Osteoblast (primary cell): ENCODE measurements around the gene CDC42BPA. TPM values are rescaled to one million over a fixed set of nuclear protein-coding genes. Genes with fewer than 3 reads are reported as not detected.

Experiments
- DNase-seq: peaks from one replicate; pipeline ENCODE4 v3.0.0; 2011; ENCODE audit warnings: low spot score, mixed read lengths; ENCODE audit not compliant: insufficient read length; ENCODE audit errors: missing footprints
- H2AFZ ChIP-seq: 2 replicates; pipeline ENCODE4 v1.6.0; 2011; ENCODE audit warnings: mild to moderate bottlenecking, low read length
- H3K27ac ChIP-seq: 2 replicates; pipeline ENCODE4 v1.5.1; 2011; ENCODE audit warnings: mild to moderate bottlenecking, low read depth, low read length, moderate library complexity
- H3K27me3 ChIP-seq: 2 replicates; pipeline ENCODE4 v1.6.0; 2012; ENCODE audit warnings: mild to moderate bottlenecking, control low read depth, inconsistent platforms, low read length, moderate library complexity; ENCODE audit not compliant: insufficient read depth
- H3K36me3 ChIP-seq: 2 replicates; pipeline ENCODE4 v1.5.1; 2011; ENCODE audit warnings: mild to moderate bottlenecking, low read length, control low read depth, moderate library complexity; ENCODE audit not compliant: insufficient read depth
- H3K4me1 ChIP-seq: 2 replicates; pipeline ENCODE4 v1.5.1; 2011; ENCODE audit warnings: mild to moderate bottlenecking, low read length, control low read depth, moderate library complexity; ENCODE audit not compliant: insufficient read depth
- H3K4me2 ChIP-seq: 2 replicates; pipeline ENCODE4 v1.6.0; 2011; ENCODE audit warnings: mild to moderate bottlenecking, low read length; ENCODE audit not compliant: insufficient read depth
- H3K4me3 ChIP-seq: fragments of 200-600 bp; sonication (generic); 3 replicates; pipeline ENCODE4 v1.5.1; 2012; ENCODE audit warnings: mild to moderate bottlenecking, low read length, inconsistent platforms; ENCODE audit not compliant: insufficient read depth
- H3K79me2 ChIP-seq: 2 replicates; pipeline ENCODE4 v1.6.0; 2012; ENCODE audit warnings: mild to moderate bottlenecking, low read length, control low read depth, inconsistent platforms; ENCODE audit not compliant: insufficient read depth
- H3K9me3 ChIP-seq: 2 replicates; pipeline ENCODE4 v1.5.1; 2011; ENCODE audit warnings: low read depth, low read length, control low read depth
- H4K20me1 ChIP-seq: 2 replicates; pipeline ENCODE4 v1.6.0; 2012; ENCODE audit warnings: mild to moderate bottlenecking, low read length, control low read depth; ENCODE audit not compliant: insufficient read depth
- small RNA-seq: library from RNA; depleted of rRNA; stranded (forward); fragments of <200 nt; gene quantifications from one replicate; pipeline ENCODE3, GENCODE V24; 2012
- total RNA-seq: library from RNA; depleted of rRNA; stranded (reverse); fragments of >200 nt; gene quantifications from 2 replicates; pipeline ENCODE4 v1.2.3, GENCODE V29; 2012
- TF ChIP-seq, protein P1 (sequence below): IDR thresholded peaks from 2 replicates; pipeline ENCODE4 v1.5.1; 2011; ENCODE audit warnings: mild to moderate bottlenecking, low read depth, low read length, moderate library complexity; ENCODE audit errors: extremely low read depth

Gene CDC42BPA
- total RNA-seq, 1 donor: 77.8 TPM

DNA sequence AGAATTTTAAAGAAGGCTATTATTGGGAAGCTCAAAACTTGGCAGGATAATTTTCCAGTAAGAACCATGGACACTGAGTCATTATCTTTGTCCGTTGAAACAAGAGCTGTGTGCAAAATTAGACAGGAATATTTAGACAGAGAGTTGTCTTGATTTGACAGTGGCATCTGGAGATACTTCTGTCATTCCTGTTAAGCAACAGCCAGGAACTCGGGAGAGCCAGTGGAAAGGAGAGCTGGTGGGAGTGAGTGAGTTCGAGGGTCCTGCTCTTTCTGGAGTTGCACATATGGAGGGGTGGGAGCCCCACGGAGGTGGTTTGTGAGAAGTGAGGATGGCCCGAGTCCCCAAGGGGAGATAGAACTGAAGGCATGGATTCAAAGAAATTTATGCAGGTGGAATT lies 375.1 kb downstream of the CDC42BPA start:
- Histone ChIP-seq H3K4me3 (no peak overlapping the region), H3K27ac (no peak overlapping the region), H3K4me2 (no peak overlapping the region), H2AFZ (no peak overlapping the region), H3K79me2 (no peaks in the 10 kb centered on the region), H3K27me3 (no peaks in the 10 kb centered on the region), H3K36me3 (no peaks in the 10 kb centered on the region), H3K9me3 (no peaks in the 10 kb centered on the region), H3K4me1 (peaks cover 27% of the 10 kb centered on the region), H4K20me1 (no peaks in the 10 kb centered on the region)
- TF ChIP-seq, protein P1, sequence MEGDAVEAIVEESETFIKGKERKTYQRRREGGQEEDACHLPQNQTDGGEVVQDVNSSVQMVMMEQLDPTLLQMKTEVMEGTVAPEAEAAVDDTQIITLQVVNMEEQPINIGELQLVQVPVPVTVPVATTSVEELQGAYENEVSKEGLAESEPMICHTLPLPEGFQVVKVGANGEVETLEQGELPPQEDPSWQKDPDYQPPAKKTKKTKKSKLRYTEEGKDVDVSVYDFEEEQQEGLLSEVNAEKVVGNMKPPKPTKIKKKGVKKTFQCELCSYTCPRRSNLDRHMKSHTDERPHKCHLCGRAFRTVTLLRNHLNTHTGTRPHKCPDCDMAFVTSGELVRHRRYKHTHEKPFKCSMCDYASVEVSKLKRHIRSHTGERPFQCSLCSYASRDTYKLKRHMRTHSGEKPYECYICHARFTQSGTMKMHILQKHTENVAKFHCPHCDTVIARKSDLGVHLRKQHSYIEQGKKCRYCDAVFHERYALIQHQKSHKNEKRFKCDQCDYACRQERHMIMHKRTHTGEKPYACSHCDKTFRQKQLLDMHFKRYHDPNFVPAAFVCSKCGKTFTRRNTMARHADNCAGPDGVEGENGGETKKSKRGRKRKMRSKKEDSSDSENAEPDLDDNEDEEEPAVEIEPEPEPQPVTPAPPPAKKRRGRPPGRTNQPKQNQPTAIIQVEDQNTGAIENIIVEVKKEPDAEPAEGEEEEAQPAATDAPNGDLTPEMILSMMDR: no peak
- DNase-seq: peak; percentile 69

DNA sequence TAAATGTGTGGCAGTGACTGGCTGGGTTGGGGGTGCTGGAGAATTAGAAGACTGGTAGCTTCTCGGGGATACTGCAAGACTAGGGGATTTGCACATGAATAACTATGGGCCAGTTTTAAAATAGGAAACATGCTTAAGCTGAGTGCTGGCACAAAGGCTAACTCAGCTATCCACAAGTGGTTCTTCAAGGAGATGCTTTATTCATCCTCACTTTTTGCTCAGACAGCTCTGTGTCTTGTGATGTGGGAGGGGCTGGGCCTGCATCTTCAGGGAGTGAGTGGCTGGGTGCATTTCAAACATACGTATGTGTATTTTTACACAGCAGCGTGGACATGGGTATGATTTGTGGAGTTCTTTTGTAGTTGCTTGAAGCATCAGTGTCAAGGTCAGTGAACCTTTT lies 375.9 kb downstream of the CDC42BPA start:
- no peak overlapping the region for H3K4me2 ChIP-seq
- no peak overlapping the region for H3K27ac ChIP-seq
- no peaks in the 10 kb centered on the region for H3K79me2 ChIP-seq
- no peak overlapping the region for H3K4me3 ChIP-seq
- no peaks in the 10 kb centered on the region for H3K36me3 ChIP-seq
- no peaks in the 10 kb centered on the region for H3K9me3 ChIP-seq
- DNase-seq: no peak
- no peak overlapping the region for H2AFZ ChIP-seq
- no peaks in the 10 kb centered on the region for H4K20me1 ChIP-seq
- TF ChIP-seq, protein P1: no peak
- H3K4me1 ChIP-seq: peaks cover 27% of the 10 kb centered on the region
- H3K27me3 ChIP-seq: no peaks in the 10 kb centered on the region

DNA sequence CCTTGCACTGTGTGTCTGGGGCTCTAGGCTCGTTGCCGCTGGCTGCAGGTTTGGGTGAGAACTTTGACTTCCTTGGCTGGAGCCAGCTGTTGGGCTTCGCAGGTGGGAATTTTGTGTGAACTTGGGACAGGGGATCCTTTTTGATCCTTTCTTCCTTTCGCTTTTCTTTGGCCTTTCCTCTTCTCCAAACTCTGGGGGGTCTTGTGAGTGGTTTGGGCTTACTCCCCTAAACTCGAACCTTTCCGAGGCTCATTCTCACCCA lies 377.6 kb downstream of the CDC42BPA start:
- TF ChIP-seq, protein P1: no peak

DNA sequence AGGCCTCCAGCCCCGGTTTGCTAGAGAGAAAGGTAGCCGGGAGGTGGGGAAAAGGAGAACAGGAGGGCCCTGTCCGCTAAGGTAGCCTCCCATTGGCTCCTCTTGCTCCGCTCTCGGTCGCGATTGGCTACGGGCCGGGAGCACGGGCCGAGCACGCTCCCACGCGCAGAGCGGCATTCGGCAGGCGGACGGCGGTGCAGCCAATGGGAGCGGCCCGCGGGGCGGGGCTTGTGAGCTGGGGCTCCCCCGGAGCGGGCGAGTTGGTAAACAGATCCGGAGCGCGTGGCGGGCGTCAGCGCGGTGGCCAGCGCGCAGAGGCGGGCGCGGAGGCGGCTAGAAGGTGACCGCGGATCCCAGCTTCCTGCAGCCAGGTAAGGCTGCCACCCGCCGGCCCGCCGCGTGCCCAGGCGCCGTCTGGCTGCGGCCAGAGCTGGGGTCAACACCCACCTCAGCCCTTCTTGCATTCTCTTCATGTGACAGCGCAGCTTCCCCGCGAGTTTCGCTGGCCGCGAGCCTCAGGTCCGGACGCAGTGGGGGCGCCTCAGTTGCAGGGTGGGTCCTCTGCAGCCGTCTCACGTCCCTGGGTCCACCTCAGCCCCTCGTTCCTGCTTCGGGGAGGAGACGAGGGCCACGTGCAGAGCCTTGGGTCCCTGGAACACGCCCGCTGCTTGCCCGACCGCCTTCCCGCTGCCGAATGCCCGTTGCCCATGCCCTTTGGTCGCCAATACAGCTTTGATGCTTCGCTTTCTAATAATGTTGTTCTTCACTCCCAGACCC lies 378.1 kb downstream of the CDC42BPA start, which contains the start of gene COQ8A:
Gene COQ8A, plus strand, starts transcription at position 266 of the 777 bp plus-strand sequence. CDS start 21,092 bp downstream, outside the sequence.
- TF ChIP-seq, protein P1: no peak
- DNase-seq: peak; percentile 99
- H4K20me1 ChIP-seq: no peaks in the 10 kb centered on the region
- H2AFZ ChIP-seq: peak within 1 kb of the TSS; percentile 99
- peak within 1 kb of the TSS; percentile 86 for H3K27ac ChIP-seq
- peak within 1 kb of the TSS; percentile 92 for H3K4me3 ChIP-seq
- H3K27me3 ChIP-seq: no peaks in the 10 kb centered on the region
- peaks cover 27% of the 10 kb centered on the region for H3K4me1 ChIP-seq
- no peaks in the 10 kb centered on the region for H3K36me3 ChIP-seq
- H3K79me2 ChIP-seq: no peaks in the 10 kb centered on the region
- no peaks in the 10 kb centered on the region for H3K9me3 ChIP-seq
- peak within 1 kb of the TSS; percentile 98 for H3K4me2 ChIP-seq

More for the DNA sequence above, 377.6 kb downstream of the CDC42BPA start:
- Histone ChIP-seq H4K20me1 (no peaks in the 10 kb centered on the region), H2AFZ (peak overlapping the region; percentile 85), H3K9me3 (no peaks in the 10 kb centered on the region), H3K4me3 (peak overlapping the region; percentile 92), H3K27me3 (no peaks in the 10 kb centered on the region), H3K36me3 (no peaks in the 10 kb centered on the region), H3K4me2 (peak overlapping the region; percentile 98), H3K27ac (no peak overlapping the region), H3K4me1 (peaks cover 27% of the 10 kb centered on the region), H3K79me2 (no peaks in the 10 kb centered on the region)
- no peak for DNase-seq

Small RNA genes lying within 50 kb of the gene (small RNA-seq; reads per million reads assigned to genes)
- not detected for gene AL353689.1

Other genes starting within 250 kb of the CDC42BPA start
- 3.6 and 6.2 TPM in 2 replicates for gene ZNF678, start 245.1 kb upstream of the CDC42BPA start, total RNA-seq